ENCODE measurements around the gene CUL1. TPM values are rescaled to one million over a fixed set of nuclear protein-coding genes. Genes with fewer than 3 reads are reported as not detected.

CUL1 gene
- total RNA-seq, 2 donors from 2014 or later, result 19.5 to 23.1 TPM

DNA sequence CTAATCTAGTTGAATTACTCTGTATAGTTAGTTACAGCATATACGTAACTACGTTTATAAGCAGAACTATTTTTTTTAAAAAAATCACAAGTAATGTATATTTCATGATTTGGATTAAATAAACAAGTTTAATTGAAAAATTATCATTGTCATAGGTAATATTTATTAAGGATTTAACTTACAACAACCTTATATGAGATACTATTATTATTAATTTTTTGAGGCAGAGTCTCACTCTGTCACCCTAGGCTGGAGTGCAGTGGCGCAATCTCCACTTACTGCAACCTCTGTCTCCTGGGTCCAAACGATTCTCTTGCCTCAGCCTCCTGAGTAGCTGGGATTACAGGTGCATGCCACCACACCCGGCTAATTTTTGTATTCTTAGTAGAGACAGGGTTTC, 4.1 kb upstream of the CUL1 start:
- ATAC-seq, result no peak
- WGBS, 2 donors, result 90 to 93% methylated on average over 5 of the region's 5 CpGs

DNA sequence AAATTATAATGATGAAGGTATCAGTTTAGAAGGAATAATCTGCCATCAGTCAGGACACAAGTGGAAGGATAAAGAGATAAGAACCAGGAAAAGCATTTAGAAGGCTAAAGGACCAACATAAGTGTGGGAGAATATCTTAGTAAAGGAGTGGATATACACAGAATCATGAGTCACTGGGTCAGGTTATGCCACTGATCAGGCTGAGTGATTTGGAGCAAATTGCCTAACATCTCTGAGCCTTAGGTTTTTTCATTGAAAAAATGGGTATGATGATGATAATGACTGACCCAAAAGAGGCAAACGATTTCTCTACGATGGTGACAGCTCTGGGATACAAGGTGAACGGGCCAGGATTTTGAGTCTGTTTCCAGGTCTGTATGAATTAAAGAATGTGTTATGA, 2.8 kb upstream of the CUL1 start:
- H3K4me3 ChIP-seq, result no peak overlapping the region
- H3K4me1 ChIP-seq, result peaks cover 13% of the 10 kb centered on the region
- TF ChIP-seq POLR2A (IDR thresholded peaks at IDR 0.05) (no peak), CTCF (IDR thresholded peaks at IDR 0.05) (no peak)
- no peaks in the 10 kb centered on the region for H3K27me3 ChIP-seq
- no peak overlapping the region for H3K27ac ChIP-seq
- ATAC-seq, result no peak
- 89 to 92% methylated on average over 3 of the region's 3 CpGs for WGBS, 2 donors
- DNase-seq, result no peak
- H3K9me3 ChIP-seq, result no peaks in the 10 kb centered on the region
- intact Hi-C loops (cut with DNase I), result no loop called here
- H3K36me3 ChIP-seq (replicated peaks in 1 of 2; ENCODE audit: insufficient read depth in 1 of 2, low read depth in 2 of 2), result no peaks in the 10 kb centered on the region

More for the DNA sequence above, 4.1 kb upstream of the CUL1 start:
- Histone ChIP-seq H3K9me3 (no peaks in the 10 kb centered on the region), H3K27ac (no peak overlapping the region), H3K4me3 (no peak overlapping the region), H3K4me1 (peaks cover 6% of the 10 kb centered on the region), H3K27me3 (no peaks in the 10 kb centered on the region), H3K36me3 (replicated peaks in 1 of 2; ENCODE audit: insufficient read depth in 1 of 2, low read depth in 2 of 2) (no peaks in the 10 kb centered on the region)
- no peak for DNase-seq
- intact Hi-C loops (cut with DNase I), result no loop called here
- TF ChIP-seq CTCF (IDR thresholded peaks at IDR 0.05) (no peak), POLR2A (IDR thresholded peaks at IDR 0.05) (no peak)

DNA sequence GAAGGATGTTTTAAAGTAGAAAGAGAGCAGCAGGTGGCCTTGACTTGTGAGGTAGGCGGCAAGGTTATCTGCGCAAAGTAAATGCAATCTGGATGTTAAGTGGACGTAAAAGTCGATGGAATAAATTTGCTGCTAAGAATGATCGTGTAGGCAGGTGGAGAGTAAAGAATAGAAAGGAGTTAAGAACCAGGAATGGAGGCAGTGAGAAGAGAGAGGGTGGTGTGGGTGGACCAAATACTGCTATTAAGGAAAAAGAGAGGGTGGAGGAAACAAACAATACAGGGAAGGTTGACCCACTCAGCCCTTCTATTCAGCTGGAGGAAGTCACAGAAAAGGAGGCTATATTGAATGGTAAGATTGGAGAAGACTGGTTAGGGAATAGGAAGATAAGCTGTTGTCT, 1.9 kb upstream of the CUL1 start:
- Histone ChIP-seq H3K9me3 (no peaks in the 10 kb centered on the region), H3K4me1 (peaks cover 21% of the 10 kb centered on the region), H3K4me3 (no peak overlapping the region), H3K27me3 (no peaks in the 10 kb centered on the region), H3K36me3 (replicated peaks in 1 of 2; ENCODE audit: insufficient read depth in 1 of 2, low read depth in 2 of 2) (no peaks in the 10 kb centered on the region), H3K27ac (no peak overlapping the region)
- WGBS, 2 donors, result 66 to 74% methylated on average over 5 of the region's 5 CpGs
- DNase-seq (no peak), ATAC-seq (no peak)
- intact Hi-C loops (cut with DNase I), result no loop called here
- TF ChIP-seq POLR2A (IDR thresholded peaks at IDR 0.05) (no peak), CTCF (IDR thresholded peaks at IDR 0.05) (no peak)

DNA sequence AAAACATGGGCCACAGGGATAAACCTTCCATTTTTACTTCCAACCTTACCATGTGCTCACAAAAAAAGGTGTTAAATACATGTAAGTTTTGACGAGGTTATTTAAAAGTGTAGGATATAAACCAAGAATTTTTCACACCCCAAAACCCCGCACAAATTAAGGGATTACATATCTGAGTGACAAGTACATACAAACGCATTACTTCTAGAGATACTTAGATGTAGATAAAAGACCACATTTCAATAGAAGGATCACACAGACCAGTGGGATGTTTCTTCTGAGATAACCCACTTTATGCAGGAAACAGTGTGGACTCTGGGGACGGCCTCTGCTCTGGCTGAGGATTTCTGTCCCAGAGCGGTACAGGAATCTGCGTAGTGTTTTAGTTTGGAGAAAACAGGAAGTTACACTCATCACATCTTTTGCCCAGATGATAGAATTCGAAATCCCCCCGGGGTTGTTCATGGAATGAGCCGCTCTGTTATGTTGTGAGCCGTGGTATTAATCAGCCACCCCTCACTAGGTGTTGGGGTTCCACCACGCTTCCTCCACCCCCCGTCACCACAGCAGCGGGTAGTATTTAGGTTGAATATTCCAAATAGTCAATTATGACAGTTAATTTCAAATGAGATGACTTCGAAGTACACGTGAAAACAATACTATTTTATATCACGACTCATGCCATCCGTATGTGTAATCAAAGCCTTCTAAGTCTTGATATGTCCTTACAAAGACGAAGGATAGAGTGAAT, 1.3 kb upstream of the CUL1 start:
- Histone ChIP-seq H3K4me3 (no peak overlapping the region), H3K27me3 (no peaks in the 10 kb centered on the region), H3K4me1 (peaks cover 28% of the 10 kb centered on the region), H3K36me3 (replicated peaks in 1 of 2; ENCODE audit: insufficient read depth in 1 of 2, low read depth in 2 of 2) (no peaks in the 10 kb centered on the region), H3K27ac (peak overlapping the region; percentile 93 to 97 (median 96)), H3K9me3 (no peaks in the 10 kb centered on the region)
- 33 to 36% methylated on average over 18 of the region's 18 CpGs for WGBS, 2 donors
- ATAC-seq (no peak), DNase-seq (peak in 3 of 4 donors; percentile 8 to 32 (median 21))
- intact Hi-C loops (cut with DNase I), result no loop called here
- TF ChIP-seq CTCF (IDR thresholded peaks at IDR 0.05) (no peak), POLR2A (IDR thresholded peaks at IDR 0.05) (no peak)

GRCh38 chr7:148698007-148698396, 701 bp upstream of the CUL1 start:
- WGBS, 2 donors, result 0 to 1% methylated on average over 10 to 17 of the region's 17 CpGs
- intact Hi-C loops (cut with DNase I), result no loop called here
- DNase-seq, result no peak
- Histone ChIP-seq H3K27me3 (no peaks in the 10 kb centered on the region), H3K4me1 (peaks cover 33% of the 10 kb centered on the region), H3K4me3 (peak overlapping the region; percentile 13 to 64), H3K9me3 (no peaks in the 10 kb centered on the region), H3K27ac (peak overlapping the region; percentile 93 to 97 (median 96)), H3K36me3 (replicated peaks in 1 of 2; ENCODE audit: insufficient read depth in 1 of 2, low read depth in 2 of 2) (no peaks in the 10 kb centered on the region)
- no peak for TF ChIP-seq POLR2A (IDR thresholded peaks at IDR 0.05)
- no peak for TF ChIP-seq CTCF (IDR thresholded peaks at IDR 0.05)
- ATAC-seq, result no peak

All from body of pancreas (tissue), 4 donors.